Ammon's horn (tissue), 1 donor: Measurements from ENCODE around the gene PYCR2.
"Not testable (repeated sequence)": the region's sequence is repeated elsewhere in the genome, so short reads cannot be mapped to it uniquely, and the experiment has no call there.

Source experiments
- DNase-seq: peaks from one replicate; pipeline ENCODE4 v3.0.0-alpha.2; 2016; ENCODE audit warnings: low spot score

The PYCR2 gene

DNA sequence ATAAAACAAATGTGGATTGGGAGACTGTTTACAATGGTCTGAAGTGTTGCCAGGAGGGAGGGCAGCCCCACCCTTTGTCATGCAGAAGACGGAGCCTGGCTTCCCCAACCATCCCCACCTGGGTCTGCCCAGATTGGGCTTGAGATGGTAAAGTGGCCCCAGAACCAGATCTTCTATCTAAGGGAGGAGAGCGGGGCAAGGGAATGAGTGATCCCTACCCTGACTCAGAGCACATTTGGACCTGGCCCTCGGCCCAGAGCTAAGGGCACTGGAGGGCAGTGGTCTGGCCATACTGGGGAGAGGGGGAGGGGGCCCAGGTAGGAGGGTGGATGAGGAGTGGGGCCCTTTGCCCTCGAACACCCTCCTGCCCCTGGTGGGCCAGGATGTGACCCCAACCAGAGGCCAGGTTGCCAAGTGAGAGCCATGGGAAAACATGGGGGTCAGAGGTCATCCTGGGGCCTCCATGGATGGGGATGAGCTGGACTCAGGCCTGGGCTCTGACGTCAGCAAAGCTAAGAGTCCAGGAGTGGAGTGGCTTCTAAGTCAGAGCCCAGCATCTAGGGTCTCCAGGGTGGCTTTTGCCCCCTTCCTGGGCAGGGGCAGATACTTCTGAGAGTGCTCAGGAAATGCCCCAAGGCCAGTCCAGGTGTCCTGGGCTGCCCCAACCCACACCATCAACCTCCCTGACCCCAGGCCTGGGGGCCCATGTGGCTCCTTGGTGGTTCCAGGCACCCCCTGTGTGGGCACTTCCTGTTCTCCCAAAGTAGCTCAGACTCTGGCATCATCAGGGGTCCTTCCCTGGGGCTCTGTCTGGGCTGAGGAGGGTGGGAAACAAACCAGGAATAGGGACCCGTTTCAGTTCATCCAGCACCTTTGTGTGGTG lies 33.5 kb downstream of the PYCR2 start:
- no peak for DNase-seq

DNA sequence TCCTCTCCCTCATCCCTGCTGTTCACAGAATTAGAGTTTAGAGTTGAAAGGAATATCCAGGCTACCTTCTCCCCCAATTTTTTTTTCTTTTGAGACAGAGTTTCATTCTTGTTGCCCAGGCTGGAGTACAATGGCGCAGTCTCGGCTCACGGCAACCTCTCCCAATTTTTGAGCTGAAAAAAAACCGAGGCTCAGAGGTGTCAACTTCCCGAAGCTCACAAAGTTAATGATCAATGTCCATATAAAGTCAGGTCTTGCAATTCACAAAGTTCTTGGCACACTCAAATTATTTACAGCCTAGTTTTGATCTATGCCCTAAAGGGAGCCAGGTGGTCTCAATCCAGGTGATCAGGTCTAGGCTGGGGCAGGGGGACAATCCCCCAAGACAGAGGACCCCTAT lies 34.3 kb downstream of the PYCR2 start:
- DNase-seq: no peak

DNA sequence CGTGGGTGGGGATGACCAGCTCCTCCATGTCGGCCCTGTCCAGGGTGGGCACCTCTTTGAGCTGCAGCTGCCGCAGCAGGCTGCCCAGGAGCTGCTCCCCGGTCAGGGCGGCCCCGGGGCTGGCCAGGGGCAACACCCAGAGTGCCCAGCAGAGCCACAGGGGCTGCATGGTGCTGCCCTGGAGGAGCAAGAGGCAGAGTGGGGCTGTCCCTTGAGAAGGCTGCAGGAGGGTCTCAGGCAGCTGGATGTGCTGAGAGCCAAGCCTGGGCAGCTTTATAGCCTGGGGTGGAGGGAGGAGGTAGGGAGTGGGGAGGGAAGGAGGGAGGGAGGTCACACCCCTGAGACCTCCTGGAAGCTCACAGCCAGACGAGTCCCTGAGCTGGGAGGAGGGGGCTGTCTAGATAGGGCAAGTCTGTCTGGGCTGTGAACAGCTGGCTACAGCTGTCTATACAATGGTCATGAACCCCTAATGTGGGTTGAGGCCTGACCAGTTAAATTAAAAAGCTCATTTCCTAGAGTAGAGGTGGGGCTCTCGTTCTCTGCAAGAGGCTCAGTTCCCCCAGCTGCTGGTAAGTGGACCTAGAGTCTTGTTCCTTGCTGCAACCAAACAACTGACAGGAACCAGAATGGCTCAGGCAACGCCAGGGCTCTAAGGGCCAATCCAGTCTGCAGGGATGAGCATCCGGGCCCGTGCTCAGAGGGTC lies 35.0 kb downstream of the PYCR2 start, which contains the start of gene LEFTY1:
Gene LEFTY1, minus strand, starts transcription at position 249 of the 704 bp plus-strand sequence. Its CDS starts 80 bp downstream, at position 169.
- no peak for DNase-seq

DNA sequence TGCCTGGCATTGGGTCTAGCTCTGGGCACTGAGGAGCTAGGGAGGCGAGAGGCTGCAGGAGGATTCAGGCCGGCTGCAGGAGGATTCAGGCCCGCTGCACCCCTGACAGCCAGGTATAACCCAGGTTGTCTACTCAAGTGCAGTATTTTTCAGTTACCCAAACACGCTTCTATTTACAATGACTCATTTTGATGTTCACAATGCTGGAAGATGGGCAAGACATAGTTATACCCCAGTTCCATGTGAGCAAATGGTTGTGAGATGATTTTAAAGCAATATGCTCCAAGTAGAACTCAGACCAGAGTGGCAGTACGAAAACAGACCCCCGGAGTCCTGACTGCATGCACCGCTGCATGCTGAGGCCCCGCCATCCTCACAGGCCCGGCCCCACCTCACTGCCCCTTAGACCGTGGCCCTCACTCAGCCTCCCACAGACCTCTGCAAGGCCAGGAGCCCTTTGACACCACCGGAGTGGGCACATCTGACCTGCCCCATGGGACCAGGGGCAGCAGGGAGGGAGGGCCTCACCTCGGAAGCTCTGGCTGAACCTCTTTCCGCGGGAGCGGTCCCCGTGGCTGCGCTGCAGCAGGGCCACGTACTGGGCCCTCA lies 35.7 kb downstream of the PYCR2 start:
- DNase-seq: no peak

DNA sequence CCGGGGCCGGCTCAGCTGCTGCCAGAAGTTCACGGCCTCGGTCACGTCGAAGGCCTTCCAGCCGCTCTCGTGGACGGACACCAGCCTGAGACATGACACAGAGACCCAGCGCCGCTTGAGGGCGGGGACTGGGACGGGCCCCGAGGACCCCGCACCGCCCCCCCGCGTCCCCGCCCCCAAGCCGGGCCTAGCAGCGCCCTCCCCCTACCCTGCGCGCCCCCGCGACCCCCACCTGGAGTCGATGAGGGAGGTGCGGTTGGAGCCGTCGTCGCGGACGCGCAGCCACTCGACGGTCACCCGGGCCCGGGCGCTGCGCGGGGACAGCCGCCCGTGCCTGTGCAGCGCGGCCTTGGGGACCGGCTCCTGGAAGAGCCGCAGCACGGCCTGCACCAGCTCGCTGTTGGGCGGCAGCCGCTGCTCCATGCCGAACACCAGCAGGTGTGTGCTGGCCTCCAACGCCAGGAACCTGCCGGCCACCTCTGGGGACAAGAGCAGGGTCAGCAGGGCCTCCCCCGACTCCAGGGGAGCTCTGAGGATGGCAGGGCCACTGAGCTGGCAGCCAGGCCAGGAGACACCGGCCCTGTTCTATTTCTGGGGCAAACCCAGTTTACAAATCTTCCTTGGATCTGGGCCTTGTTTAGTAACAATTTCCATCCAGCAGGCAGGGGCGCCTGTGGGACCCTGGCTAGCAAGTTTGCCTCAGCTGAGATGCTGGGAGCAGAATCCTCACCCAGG lies 36.3 kb downstream of the PYCR2 start:
- not testable (repeated sequence) for DNase-seq

DNA sequence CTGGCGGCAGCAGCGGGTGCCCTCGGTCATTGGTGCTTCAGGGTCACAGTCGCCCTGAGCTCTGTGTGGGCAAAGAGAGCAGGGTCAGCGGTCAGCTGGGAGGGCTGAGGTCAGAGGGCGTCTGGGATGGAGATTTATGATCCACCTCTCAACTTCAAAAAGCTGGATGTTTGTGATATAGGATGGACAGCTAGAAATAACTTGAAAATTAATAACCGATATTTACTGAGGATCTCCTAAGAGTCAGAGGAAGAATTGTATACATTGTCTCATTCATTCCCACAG lies 37.1 kb downstream of the PYCR2 start:
- DNase-seq: no peak

DNA sequence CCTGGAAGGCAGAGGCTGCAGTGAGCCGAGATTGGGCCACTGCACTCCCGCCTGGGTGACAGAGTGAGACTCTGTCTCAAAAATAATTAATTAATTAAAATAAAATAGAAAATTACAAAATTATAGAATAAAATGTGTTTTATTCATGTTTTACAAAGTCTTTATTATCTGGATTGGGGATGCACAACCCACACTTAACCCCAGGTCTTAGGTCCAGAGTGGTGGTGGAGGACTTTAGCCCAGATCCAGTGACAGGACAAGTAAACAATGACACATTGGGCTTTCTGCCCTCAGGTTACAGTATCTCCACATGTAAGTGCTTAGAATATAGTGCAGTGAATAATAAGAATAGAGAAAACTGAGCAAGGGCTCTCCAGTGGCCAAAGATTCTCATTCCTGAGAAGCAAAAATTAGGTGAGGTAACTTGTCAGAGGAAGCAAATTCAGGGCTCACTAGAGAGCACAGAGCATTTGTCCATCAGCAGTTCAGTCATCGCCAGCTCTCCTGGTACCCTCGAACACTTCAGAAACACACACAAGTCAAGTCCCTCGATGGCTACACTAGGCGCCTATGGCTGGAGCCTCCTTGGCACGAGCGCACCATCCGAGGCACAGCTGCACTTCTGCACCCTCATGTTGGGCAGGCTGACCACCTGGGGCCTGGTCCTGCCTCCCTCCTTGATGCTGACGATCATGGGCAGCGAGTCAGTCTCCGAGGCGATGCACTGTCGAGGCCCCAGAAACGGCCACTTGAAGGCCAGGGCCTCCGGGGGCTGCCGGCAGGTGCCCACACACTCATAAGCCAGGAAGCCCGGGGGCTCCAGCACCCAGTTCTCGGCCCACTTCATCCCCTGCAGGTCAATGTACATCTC lies 37.7 kb downstream of the PYCR2 start:
- DNase-seq: no peak

DNA sequence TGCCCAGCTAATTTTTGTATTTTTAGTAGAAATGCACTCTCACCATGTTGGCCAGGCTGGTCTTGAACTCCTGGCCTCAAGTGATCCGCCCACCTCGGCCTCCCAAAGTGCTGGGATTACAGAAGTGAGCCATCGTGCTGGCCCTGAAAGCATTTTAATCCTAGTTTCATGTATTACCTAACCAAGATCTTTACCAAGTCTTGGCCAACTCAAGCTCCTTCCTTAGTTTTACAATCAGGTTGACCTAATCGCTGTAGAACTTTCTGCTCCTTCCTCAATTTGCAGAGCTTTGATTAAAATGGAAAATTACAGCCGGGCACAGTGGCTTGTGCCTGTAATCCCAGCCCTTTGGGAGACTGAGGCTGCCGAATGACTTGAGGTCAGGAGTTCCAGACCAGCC lies 38.7 kb downstream of the PYCR2 start:
- no peak for DNase-seq

DNA sequence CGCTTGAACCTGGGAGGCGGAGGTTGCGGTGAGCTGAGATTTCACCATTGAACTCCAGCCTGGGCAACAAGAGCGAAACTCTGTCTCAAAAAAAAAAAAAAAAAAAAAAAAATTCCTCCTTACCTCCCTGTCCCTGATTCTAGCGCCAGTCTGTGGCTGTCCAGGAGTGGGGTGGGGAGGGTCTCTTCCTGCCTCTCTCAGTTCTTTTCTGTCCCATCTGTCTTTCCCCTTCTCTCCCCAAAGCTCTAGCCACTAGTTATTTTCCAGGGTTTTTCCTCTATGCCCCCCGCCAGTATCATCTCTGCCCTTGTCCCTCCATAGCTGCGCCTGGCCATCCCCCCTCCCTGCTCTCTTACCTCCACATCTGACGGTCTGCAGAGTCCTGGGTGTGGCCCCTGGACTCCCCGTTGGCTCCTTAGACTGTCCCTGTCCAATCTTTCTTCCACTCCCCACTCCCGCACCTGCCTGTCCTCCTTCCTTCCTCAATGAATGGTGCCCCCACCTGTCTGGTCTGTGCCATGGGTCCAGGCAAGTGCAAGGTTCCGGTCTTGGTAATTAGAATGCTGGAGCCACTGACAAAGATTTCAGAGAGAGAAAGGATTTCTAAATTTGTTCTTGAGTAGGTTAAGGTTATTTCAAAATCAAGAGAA lies 40.3 kb downstream of the PYCR2 start:
- DNase-seq: no peak

DNA sequence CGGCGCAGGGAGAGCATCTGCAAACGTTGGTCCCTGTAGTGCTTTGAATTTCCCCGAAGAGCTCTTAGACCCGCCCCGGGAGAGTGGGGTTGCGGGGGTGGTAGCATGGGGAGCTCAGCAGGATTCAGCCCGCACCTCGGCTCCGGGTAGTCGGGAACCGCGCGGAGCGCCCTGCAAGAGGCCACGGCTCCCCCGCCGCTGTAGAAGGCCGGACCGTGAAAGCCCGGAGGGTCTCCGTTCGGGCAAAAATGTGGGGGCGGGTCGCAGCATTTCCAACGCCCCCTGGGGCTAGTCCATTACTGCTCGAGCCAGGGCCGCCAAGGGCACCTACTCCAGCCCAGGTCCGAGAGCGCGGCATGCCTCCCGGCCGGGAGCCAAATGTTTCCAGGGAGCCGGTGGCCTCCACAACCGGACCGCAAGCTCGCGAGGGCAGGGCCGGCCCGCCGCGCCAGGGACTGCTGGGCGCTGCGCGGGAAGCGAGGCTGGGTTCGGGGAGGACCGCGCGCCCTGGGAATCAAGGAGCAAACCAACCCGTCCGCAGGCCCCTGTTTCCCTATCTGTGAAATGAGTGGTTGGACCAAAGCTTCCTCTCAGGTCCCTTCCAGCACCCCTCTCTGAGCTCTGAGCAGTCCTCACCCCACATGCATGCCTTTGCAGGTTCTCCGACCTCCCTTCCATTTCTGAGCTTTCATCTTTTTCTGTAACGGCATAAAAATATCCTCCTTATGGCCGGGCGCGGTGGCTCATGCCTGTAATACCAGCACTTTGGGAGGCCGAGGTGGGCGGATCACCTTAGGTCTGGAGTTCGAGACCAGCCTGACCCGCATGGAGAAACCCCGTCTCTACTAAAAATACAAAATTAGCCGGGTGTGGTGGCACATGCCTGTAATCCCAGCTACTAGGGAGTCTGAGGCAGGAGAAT lies 41.1 kb downstream of the PYCR2 start:
- DNase-seq: peak; percentile 46

DNA sequence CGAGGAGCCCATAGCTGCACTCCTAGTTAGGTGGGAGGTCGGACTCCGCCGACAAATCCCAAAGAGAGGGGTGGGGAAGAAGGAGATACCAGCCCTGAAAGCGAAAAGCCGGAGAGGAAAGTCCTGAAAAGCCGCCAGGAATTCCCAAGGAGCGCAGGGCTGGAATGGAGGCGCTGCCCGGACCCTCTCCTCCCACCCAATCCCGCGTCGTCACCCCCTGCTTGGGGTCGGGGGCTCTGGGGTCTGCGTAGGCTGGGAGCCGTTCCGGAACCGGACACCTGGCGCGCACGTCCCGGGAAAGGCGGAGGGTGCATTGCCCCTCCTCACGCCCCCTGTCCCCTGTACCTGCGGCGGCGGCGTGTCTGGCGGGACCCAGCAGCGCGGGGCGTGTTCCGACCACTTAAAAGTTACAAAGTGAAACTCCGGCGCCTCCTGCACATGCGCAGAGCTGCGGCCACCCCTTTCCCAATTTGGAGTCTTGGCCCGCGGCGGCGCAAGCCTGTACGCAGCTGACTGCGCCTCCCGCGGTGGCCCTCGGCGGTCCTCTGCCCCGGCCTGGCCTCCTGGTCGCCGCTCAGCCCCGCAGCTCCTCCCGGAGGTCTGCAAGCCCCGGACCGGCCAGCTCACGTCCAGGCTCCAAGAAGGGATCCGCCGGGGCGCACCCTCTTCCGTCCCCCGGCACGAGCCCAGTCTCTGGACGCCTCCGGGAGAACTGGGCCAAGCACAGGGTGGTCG lies 41.9 kb downstream of the PYCR2 start, which contains the start of gene TMEM63A:
Gene TMEM63A, minus strand, starts transcription at position 422 of the 735 bp plus-strand sequence. CDS start 4,800 bp downstream, outside the sequence.
- DNase-seq: peak; percentile 89

DNA sequence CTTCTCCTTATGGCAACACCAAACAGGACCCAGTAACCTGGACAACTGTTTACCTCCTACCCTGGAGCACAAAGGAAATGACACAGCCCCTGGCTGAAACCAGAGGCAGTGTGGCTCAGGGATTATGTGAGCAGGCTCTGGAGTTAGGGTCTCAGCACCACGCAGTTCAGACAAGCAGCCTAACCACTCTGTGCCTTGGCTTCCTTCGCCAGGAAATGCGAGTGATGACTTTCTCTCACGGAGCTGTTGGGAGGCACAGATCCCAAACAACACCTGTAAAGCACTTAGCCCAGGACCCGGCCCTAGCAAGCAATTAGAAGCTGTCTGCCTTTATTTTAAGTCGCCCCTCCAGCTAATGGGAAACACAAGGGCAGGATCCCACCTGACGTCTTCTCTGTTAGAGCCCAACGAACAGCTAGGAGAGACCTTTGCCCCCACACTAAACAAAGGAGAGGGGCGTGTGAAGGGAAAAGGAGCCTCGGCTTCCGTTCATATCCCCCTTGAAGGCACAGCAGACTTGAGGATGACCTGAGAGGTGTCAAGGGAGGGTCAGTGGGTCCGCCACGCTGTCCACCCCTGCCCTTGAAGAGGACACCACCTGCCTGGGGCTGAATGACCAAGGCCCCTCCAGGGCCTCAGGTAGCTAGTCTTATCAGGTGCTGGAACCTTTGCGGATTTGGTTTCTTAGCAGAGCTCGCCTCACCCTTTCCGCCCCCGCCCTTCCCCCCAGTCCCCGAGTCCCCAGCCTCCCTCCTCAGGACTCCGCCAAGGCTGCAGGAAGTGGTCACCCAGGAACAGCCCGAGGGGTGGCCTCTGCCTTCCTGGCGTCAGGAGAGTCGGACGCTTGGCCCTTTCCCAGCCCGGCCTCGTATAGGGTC lies 42.7 kb downstream of the PYCR2 start:
- DNase-seq: no peak

DNA sequence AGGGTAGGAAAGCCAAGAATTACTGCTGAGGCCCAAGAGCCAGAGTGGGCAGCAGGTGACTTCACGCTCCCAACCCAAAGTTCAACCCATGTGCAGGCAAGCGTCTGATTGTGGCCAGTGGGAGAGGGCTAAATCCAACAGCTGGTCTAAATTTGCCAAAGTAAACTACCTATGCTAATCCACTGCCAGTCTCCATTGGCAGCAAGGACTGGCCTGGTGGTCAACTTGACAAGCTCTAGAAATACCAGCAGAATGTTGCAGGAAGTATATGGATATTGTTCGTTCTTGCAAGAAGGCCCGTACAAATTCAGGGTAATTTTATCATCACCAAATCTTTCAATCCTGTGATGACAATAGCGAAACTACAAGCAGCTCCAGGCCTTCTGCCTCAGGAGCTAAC lies 43.4 kb downstream of the PYCR2 start:
- no peak for DNase-seq

DNA sequence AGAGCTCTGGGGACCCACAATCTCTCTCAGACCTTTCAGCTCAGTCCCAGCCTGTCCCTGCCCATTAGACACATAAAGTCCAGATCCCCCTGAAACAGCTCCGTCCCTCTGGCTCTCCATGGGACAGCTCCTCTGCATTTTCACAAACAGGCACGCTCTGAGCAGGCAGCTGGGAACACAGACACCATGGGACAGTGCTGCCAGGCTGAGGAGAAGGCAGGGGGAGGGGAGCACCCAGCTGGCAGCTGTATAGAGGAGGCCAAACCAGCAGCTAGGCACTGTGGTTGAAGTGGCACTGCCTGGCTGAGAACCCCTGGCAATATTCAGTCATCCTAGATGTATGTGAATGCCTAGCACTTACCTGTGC lies 43.8 kb downstream of the PYCR2 start:
- peak; percentile 92 for DNase-seq

DNA sequence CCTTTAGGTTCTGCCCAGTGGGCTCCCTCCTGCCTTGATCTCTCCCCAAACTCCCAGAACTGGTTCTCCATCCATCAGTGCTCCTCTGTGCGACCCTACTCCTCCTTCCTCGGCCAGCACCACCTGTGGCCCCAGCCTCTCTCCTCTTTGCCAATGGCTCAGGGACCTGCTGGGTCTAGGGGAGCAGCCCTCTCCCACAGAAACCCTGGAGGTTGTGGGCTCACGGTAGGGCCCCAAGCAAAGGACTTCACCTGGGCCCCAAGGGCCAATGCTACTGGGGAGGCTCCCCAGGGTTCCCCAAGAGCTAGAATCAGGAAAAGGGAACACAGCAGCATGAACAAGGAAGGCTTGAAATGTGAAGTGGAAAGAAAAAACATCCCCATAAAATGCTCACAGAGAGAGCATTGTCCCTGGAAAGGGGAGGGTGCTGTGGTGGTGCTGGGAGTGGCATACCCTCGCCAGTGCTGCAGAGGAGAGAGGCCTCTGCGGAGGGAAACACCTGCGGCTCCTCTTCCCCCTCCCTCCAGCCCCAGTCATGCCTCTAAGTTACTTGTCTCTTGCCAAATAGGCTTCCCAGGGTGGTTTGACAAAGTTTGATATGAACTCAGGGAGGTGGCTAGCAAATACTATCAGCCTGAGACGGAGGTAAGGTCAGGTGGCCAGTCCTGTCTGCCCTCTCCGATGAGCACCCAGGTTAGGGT lies 44.4 kb downstream of the PYCR2 start:
- peak; percentile 76 for DNase-seq

DNA sequence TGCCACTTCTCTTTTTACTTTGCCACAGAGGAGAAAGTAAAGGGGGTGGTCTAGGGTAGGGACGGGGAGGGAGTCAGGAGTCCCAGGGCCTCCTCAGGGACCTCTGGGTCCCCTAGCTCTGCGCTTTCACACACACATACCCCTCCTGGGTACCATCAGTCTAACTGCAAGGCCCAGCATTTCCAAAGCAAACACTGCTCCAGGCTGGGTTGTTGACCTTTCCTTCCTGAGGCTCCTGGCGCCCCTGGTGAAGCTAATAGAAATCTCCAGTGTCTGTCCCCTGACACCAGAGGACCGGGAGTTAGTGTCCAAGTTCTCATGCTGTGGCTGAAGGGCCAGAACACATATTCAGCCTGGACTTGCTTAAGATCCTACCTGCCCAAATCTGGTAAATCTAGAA lies 45.8 kb downstream of the PYCR2 start:
- DNase-seq: no peak

DNA sequence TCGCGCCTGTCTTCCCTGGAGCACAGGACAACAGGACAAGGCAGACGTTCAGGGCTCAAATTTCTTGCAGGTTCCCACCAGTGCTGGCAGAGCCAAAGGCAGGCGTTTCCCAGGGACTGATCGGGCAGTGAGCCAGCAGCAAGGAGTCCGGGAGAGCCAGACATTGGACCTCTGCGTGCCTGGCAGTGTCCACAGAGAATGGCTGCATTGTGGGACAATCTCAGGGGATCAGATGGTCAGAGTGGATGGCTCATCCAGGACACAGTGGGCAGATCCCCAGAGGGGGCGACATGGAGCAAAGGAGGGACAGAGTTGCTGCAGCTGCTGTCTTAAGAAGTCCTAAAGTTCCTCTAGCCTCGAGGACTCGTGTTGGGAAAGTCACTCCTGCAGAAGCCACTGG lies 46.5 kb downstream of the PYCR2 start:
- DNase-seq: peak; percentile 96
